Heart left ventricle (tissue), 16 donors: ENCODE results near the gene ID2. TPM values are rescaled to one million over a fixed set of nuclear protein-coding genes. Genes with fewer than 3 reads are reported as not detected.

Experiments used
- ATAC-seq, 4 donors: fragments of 200-7000 bp; cut with Tn5 transposase; one replicate each; pipeline ENCODE4 v1.9.1; 2020 to 2022; ENCODE audit warnings: moderate library complexity in 4 of 4, mild to moderate bottlenecking in 3 of 4, moderate number of reproducible peaks in 1 of 4
- DNase-seq, 5 donors: peaks; one replicate each; pipeline ENCODE4 v3.0.0-alpha.2; 2020
- H3K27ac ChIP-seq, 12 donors: fragments of 200-600 bp; sonication (generic) in 4 of 12; one replicate each; pipeline versions ENCODE4 v1.5.0 to v1.8.0; 2016 to 2022; ENCODE audit warnings: mild to moderate bottlenecking in 2 of 12
- H3K27me3 ChIP-seq, 9 donors: fragments of 200-600 bp; sonication (generic) in 2 of 9; one replicate each; pipeline versions ENCODE4 v1.5.1 to v1.8.0; 2016 to 2022; ENCODE audit warnings: mild to moderate bottlenecking in 3 of 9
- H3K36me3 ChIP-seq, 9 donors: fragments of 200-600 bp; sonication (generic) in 2 of 9; one replicate each; pipeline versions ENCODE4 v1.5.0 to v1.8.0; 2018 to 2022; ENCODE audit warnings: mild to moderate bottlenecking in 2 of 9
- H3K4me1 ChIP-seq, 12 donors: fragments of 200-600 bp; sonication (generic) in 4 of 12; one replicate each; pipeline versions ENCODE4 v1.5.0 to v1.8.0; 2016 to 2022; ENCODE audit warnings: mild to moderate bottlenecking in 3 of 12
- H3K4me3 ChIP-seq, 12 donors: fragments of 200-600 bp; sonication (generic) in 4 of 12; one replicate each; pipeline versions ENCODE4 v1.5.0 to v1.8.0; 2017 to 2022; ENCODE audit warnings: mild to moderate bottlenecking in 9 of 12, moderate library complexity in 4 of 12
- H3K9me3 ChIP-seq, 12 donors: fragments of 200-600 bp; sonication (generic) in 4 of 12; one replicate each; pipeline versions ENCODE4 v1.5.0 to v1.8.0; 2016 to 2022; ENCODE audit warnings: mild to moderate bottlenecking in 1 of 12
- POLR2A ChIP-seq, 2 donors: fragments of 450-650 bp; IDR thresholded peaks; one replicate each; pipeline ENCODE4 v1.6.1; 2017; ENCODE audit warnings: antibody characterized with exemption in 2 of 2, mild to moderate bottlenecking in 2 of 2, moderate library complexity in 2 of 2
- WGBS, 4 donors: extraction: QIAGEN DNeasy Blood & Tissue Kit in 2 of 4; methylation state at CpG; one replicate each; pipeline versions ENCODE4 v1.1.5 to v1.1.7; 2013 to 2018; 5-methylcytosine and 5-hydroxymethylcytosine counted together
- intact Hi-C, 10 donors: fragments of 100-400 bp; cut with DNase I; formaldehyde crosslinking; loops; one replicate each; pipeline versions ENCODE4 v1.11.1 to v1.14.2; 2022
- polyA plus RNA-seq, 2 donors: library from polyadenylated mRNA; stranded (reverse); fragments of 200-250 nt; gene quantifications; one replicate each; pipeline ENCODE4 v1.2.3, GENCODE V29; 2013
- total RNA-seq, 9 donors: library from RNA; depleted of rRNA in 2 of 9; stranded (reverse); fragments of >200 nt in 2 of 9; fragmentation: NEBNext Ultra II Directional in 3 of 9; extraction: Animal tissue kit (Norgen Biotek cat#: 25700) in 3 of 9; gene quantifications; one replicate each; pipeline versions ENCODE4 v1.1.0 to v1.2.4, GENCODE V29; 2016 to 2023
- TF ChIP-seq, protein P1 (sequence below), 12 donors: fragments of 200-600 bp; sonication (generic) in 4 of 12; IDR thresholded peaks; one replicate each; pipeline versions ENCODE4 v1.5.0 to v1.8.0; 2018 to 2022; ENCODE audit warnings: antibody characterized with exemption in 12 of 12, mild to moderate bottlenecking in 5 of 12
- donor health status: ischemic (EF 13 %, LVEDD 7.1; RV severe dilation, severe dysfunction).
- donor health status: healthy with polysubstance abuse.
- donor health status: DM: no; HTN: yes; CAD: no.
- donor health status: DM: no; HTN: no; CAD: no.
- donor health status: ischemic (EF 25% LVEDD 6.9; RV normal size, moderate dysfunction).
- donor health status: ischemic (EF 25% LVEDD 5.7; RV mildly dilated, moderate dysfunction).
- donor health status: healthy.
- donor health status: DM: yes; HTN: yes; CAD: no.
- donor health status: ischemic (EF 35%, LVEDD 5.7; RV mildly dilated, moderate dysfunction).
- donor health status: nonischemic (EF 11% LVEDD 7.7; RV severe dilation, severe dysfunction).
- donor health status: DM: yes; HTN: yes; CAD: no.
- donor health status: PGD.
- donor health status: ischemic (EF 29% LVEDD 5.4; RV normal size, mild dysfunction).
- donor health status: nonischemic (EF 23%, LVEDD 6.1; RV moderate dilation, normal function).

ID2 gene
- total and polyA plus RNA-seq, 11 donors: 17.3 to 121 (median 44.7) TPM

DNA sequence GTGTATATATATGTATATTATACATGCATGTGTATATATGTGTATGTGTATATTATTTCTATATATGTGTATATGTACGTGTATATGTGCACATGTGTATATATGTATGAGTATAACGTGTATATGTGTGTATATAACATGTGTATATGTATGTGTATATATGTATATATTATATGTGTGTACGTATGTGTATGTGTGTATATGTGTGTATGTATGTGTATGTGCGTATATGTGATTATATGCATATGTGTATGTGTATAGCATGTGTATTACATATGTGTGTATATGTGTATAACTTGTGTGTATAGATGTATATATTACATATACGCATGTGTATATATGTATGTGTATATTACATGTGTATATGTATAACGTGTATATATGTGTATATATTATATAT lies 32.1 kb upstream of the ID2 start:
- no peak for TF ChIP-seq POLR2A (IDR thresholded peaks at IDR 0.05)
- peaks cover 0 to 5% (median 0%) of the 10 kb centered on the region in 12 donors for H3K4me1 ChIP-seq
- DNase-seq (no peak), ATAC-seq (no peak)
- H3K9me3 ChIP-seq: no peaks in the 10 kb centered on the region
- intact Hi-C loops: no loop called here
- H3K27ac ChIP-seq: no peak overlapping the region
- no peak overlapping the region for H3K4me3 ChIP-seq
- 73 to 92% (median 86%) methylated on average over 6 of the region's 6 CpGs for WGBS, 4 donors
- H3K36me3 ChIP-seq: no peaks in the 10 kb centered on the region
- H3K27me3 ChIP-seq: no peaks in the 10 kb centered on the region

DNA sequence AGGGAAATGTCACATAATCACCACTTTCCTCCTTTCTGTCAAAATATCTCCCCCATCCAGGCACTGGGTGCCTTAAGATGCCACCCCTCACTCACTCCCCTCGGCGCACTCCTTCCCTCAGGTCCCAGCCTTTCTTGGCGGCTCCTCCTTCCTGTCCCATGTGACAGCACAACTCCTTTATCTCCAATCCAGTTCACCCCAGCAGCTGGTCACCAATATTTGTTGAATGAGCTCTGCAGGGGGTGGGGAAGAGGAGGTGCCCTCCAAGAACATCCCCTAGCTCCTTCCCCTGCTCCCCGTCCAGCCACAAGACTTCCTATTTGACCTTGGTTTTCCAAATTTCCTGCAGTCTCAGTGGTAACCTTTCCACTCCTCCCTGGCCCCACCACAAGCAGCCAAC lies 31.6 kb upstream of the ID2 start:
- DNase-seq: no peak
- no peaks in the 10 kb centered on the region for H3K36me3 ChIP-seq
- H3K27ac ChIP-seq: no peak overlapping the region
- intact Hi-C loops: no loop called here
- H3K4me1 ChIP-seq: no peaks in the 10 kb centered on the region
- ATAC-seq: no peak
- H3K4me3 ChIP-seq: no peak overlapping the region
- WGBS, 4 donors: 83 to 95% (median 89%) methylated on average over 4 of the region's 4 CpGs
- no peaks in the 10 kb centered on the region for H3K27me3 ChIP-seq
- TF ChIP-seq POLR2A (IDR thresholded peaks at IDR 0.05): no peak
- TF ChIP-seq, protein P1, sequence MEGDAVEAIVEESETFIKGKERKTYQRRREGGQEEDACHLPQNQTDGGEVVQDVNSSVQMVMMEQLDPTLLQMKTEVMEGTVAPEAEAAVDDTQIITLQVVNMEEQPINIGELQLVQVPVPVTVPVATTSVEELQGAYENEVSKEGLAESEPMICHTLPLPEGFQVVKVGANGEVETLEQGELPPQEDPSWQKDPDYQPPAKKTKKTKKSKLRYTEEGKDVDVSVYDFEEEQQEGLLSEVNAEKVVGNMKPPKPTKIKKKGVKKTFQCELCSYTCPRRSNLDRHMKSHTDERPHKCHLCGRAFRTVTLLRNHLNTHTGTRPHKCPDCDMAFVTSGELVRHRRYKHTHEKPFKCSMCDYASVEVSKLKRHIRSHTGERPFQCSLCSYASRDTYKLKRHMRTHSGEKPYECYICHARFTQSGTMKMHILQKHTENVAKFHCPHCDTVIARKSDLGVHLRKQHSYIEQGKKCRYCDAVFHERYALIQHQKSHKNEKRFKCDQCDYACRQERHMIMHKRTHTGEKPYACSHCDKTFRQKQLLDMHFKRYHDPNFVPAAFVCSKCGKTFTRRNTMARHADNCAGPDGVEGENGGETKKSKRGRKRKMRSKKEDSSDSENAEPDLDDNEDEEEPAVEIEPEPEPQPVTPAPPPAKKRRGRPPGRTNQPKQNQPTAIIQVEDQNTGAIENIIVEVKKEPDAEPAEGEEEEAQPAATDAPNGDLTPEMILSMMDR (IDR thresholded peaks at IDR 0.05): no peak
- no peaks in the 10 kb centered on the region for H3K9me3 ChIP-seq

DNA sequence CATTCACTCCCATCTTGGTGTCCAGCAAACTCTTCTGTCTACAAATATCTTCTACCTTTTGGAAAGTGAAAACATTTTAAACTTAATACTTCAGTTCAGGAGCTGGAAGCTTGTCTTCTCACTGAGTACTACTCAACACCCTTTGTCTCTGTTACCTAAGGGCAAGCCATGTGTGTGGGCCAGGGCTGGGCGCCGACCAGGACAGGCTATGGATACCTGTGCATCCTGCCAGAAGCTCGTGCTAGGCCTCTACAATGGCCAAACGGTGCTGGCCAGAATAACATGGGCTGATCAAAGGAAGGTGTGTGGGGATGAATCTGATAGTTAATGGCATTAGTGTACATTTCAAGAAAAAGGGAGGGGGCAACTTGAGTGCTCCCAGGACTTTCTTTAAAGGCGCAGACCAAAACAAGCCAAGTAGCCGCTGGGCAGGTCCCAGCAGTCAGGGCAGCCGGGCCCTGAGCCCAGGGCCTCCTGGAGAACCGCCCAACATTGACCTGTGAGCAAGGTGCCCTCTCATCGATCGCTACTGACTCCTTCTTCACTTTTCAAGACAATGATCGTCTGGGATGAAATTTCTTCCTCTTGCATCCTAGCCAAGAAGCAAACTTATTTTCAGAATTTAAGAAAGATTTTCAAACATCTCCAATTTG lies 29.0 kb upstream of the ID2 start:
- DNase-seq (no peak), ATAC-seq (no peak)

DNA sequence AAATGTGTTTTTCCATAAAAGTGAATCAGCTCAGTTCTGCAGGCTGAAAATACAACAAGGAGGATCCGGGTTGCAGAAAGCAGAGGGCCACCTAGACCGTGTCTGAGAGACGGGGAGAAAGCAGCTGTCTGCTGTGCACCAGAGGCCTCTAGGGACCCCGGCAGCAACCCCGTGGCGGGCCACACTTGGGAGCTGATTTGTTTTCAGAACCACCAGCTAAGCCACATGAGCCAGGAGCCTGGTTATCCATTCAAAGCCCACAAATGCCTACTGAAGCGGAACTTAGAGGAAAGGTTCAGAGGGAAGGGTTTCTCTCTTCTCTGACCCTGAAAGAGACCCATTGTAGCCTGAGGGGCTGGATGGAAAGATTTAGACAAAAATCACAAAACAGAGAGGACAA lies 28.4 kb upstream of the ID2 start:
- DNase-seq: no peak
- ATAC-seq: no peak
- Histone ChIP-seq H3K27ac (no peak overlapping the region), H3K36me3 (no peaks in the 10 kb centered on the region), H3K27me3 (no peaks in the 10 kb centered on the region), H3K9me3 (no peaks in the 10 kb centered on the region), H3K4me3 (no peak overlapping the region), H3K4me1 (no peaks in the 10 kb centered on the region)
- 73 to 84% (median 79%) methylated on average over 7 of the region's 7 CpGs for WGBS, 4 donors
- TF ChIP-seq, protein P1 (IDR thresholded peaks at IDR 0.05): no peak
- TF ChIP-seq POLR2A (IDR thresholded peaks at IDR 0.05): no peak
- intact Hi-C loops: no loop called here

More for the DNA sequence above, 29.0 kb upstream of the ID2 start:
- intact Hi-C loops: no loop called here
- Histone ChIP-seq H3K27me3 (no peaks in the 10 kb centered on the region), H3K9me3 (no peaks in the 10 kb centered on the region), H3K4me1 (no peaks in the 10 kb centered on the region), H3K27ac (no peak overlapping the region), H3K36me3 (no peaks in the 10 kb centered on the region), H3K4me3 (no peak overlapping the region)
- TF ChIP-seq POLR2A (IDR thresholded peaks at IDR 0.05): no peak
- TF ChIP-seq, protein P1 (IDR thresholded peaks at IDR 0.05): no peak
- 93 to 96% (median 95%) methylated on average over 11 of the region's 11 CpGs for WGBS, 4 donors

DNA sequence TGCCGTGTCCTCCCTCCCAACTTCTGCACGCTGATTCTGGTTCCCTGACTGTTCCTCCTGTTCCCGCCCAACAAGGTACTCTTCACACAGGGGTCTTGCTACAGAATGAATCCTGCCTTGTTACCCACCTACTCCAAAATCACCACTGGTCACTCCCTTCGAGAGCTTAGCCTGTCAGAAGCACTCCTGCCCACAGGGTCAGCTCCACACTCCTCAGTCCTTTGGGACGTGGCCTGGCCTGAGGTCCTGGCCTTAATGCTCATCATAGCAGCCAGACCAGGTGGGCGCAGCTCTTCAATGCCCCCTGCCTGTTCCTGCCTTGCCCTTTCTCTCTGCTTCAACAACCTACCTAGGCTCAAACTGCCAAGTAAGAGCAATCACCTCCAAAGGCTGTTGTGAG lies 27.8 kb upstream of the ID2 start:
- Histone ChIP-seq H3K9me3 (no peaks in the 10 kb centered on the region), H3K36me3 (no peaks in the 10 kb centered on the region), H3K4me3 (no peak overlapping the region), H3K27ac (no peak overlapping the region), H3K27me3 (no peaks in the 10 kb centered on the region), H3K4me1 (peaks cover 0 to 2% (median 0%) of the 10 kb centered on the region in 12 donors)
- TF ChIP-seq, protein P1 (IDR thresholded peaks at IDR 0.05): no peak
- no peak for TF ChIP-seq POLR2A (IDR thresholded peaks at IDR 0.05)
- DNase-seq: no peak
- intact Hi-C loops: no loop called here
- WGBS, 4 donors: 92 to 97% (median 96%) methylated on average over 5 to 6 of the region's 6 CpGs
- no peak for ATAC-seq
